Stimulated activated CD4-positive, alpha-beta T cell treated with anti-CD3 and anti-CD28 coated beads, Interleukin-4, amount 100 ng/mL, for 4 hours (primary cell): Measurements from ENCODE around the gene KRTAP2-3.
"Not testable (repeated sequence)": the region's sequence is repeated elsewhere in the genome, so short reads cannot be mapped to it uniquely, and the experiment has no call there.

Experiments used
- DNase-seq, 2 experiments: peaks; one replicate each; pipeline ENCODE4 v3.0.0-alpha.2; 2020

Gene KRTAP2-3, protein sequence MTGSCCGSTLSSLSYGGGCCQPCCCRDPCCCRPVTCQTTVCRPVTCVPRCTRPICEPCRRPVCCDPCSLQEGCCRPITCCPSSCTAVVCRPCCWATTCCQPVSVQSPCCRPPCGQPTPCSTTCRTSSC

GRCh38 chr17:41060052-41060604 lies at the start of gene KRTAP2-3:
KRTAP2-3 (minus strand) TSS chr17:41060114; CDS start chr17:41060050, 64 bp downstream.
- no peak for DNase-seq

- DNase-seq, result not testable (repeated sequence)
These were observed 48.9 kb upstream of the KRTAP2-3 start for GRCh38 chr17:41108728-41109386.

GRCh38 chr17:41107941-41108450 lies 48.1 kb upstream of the KRTAP2-3 start:
- no peak for DNase-seq

GRCh38 chr17:41105347-41105746 lies 45.4 kb upstream of the KRTAP2-3 start, which contains the start of gene KRTAP4-9:
KRTAP4-9 (plus strand) TSS chr17:41105389; CDS start chr17:41105389, 0 bp downstream.
- DNase-seq, result not testable (repeated sequence)

DNA sequence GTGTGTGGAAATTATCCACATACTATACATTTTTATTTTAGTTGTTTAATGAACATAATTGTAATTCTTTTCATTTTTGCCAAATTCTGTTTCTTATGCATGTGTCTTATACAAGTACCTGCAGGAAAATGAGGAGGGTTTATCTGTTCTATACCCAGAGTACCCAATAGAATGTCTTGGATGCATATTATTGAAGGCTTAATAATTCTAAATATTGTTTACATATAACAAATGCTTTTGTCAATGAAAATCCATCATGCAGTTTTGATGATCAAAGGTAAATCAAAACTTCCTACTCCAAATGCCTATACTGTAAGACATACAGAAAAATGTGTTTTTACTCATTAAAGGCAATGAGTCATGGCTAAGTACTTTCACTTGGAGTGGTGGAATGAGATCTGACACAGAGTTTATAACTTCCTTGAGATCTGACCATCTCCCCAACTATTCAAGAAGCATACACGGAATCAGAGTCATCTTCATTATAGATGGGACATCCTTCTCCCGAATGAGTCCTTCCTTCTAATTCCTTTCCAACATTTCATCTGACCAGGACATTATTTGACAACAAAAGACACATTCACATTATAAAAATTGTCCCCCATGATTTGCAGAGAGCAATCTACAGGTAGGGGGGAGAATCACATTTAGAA lies 44.6 kb upstream of the KRTAP2-3 start:
- DNase-seq, result not testable (repeated sequence)

DNA sequence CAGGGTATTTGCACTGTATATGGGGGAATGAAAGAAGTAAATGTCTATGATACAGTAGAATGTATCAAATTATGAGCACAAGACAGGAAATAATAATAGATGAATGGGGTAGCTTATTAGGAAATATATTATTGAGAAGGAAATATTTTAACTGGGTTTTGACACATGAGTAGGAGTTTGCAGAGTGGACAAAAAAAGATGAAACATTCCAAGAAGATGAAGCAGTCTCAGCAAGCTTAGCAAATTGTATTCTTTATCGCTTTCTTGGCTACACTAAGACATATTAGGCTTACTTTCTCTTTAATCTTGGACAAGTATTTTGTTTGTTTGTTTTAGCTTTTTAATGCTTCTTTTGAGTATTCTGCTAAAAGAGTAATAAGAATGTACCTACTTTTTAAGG lies 44.0 kb upstream of the KRTAP2-3 start:
- DNase-seq, result no peak

DNA sequence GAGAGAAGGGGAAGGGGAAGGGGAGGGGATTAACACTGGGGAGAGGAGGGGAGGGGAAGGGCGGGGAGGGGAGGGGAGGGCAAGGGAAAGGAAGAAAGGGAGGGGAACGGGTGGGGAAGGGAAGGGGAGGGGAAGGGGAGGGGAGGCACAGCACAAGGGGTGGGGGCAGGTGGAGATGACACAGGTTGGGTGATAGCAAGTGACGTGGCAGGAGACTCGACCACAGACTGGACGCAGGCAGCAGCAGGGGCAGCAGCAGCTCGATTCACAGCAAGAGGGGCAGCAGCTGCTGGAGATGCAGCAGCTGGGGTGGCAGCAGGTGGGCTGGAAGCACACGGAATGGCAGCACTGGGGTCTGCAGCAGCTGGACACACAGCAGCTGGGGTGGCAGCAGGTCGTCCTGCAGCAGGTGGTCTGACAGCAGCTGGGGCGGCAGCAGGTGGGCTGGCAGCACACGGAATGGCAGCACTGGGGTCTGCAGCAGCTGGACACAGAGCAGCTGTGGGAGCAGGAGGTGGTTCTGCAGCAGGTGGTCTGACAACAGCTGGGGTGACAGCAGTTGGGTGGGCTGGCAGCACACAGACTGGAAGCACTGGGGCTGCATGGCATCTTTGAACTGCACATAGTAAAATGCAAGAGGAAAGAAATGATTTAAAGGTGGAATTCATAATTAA lies 41.8 kb upstream of the KRTAP2-3 start, which contains the start of gene KRTAP4-16:
KRTAP4-16 (minus strand) TSS at position 624 of the 674 bp plus-strand sequence; CDS start at position 624, 0 bp downstream.
- DNase-seq, result no peak

DNA sequence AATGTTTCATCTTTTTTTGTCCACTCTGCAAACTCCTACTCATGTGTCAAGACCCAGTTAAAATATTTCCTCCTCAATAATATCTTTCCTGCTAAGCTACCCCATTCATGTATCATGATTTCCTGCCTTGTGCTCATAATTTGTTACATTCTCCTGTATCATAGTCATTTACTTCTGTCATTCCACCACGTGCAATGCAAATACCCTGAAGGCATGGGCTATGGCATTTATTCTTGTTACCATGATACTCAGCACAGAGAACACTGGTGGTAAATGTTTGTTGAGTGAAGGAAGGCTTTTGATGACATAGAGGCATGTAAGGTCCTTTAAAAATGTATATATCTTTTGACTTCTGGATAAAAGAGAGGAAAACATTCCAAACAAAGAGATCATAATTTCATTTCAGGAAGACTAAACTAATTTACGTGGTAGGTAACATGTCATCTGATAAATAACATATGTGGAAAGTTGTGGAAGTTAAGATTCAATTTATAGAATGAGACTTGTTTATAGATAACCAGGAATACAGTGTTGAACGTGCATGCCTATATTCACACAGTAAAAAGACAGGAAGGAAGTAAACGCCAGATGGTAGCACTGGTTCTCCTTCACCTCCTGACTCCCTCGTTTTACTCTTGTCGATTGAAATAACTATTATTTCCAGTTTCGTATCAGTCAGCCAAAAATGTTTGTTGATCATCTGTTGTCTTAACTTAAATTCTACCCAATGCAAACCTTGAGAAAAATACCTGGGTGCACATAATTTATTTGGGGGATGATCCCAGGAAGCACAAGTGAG lies 40.0 kb upstream of the KRTAP2-3 start:
- not testable (repeated sequence) for DNase-seq

- no peak for DNase-seq
These were observed 38.6 kb upstream of the KRTAP2-3 start for GRCh38 chr17:41098481-41098880.

DNA sequence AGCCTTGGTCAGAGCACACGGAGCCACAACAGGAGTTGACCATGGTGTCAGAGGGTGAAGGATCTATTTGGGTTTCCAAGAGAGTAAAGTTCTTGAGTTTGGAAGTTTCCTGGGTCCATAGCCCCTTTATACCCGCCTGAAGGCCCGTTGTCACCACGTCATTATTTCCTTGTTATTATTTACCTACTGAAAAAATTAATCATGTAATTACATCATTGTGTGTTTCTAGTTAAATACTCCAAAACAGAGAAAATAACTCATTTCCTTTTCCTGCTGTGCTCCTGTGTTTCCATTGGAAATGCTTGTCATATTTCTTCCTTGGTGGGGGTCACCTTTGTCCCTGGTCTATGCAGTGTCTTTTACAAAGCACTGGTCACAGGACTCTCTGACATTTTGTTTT lies 38.1 kb upstream of the KRTAP2-3 start, which contains the start of gene KRTAP4-8:
KRTAP4-8 (minus strand) TSS at position 101 of the 400 bp plus-strand sequence; CDS start at position 43, 58 bp downstream.
- DNase-seq, result no peak

- no peak for DNase-seq
These were observed 36.1 kb upstream of the KRTAP2-3 start for GRCh38 chr17:41096055-41096454.

- not testable (repeated sequence) for DNase-seq
These were observed 28.9 kb upstream of the KRTAP2-3 start for GRCh38 chr17:41088760-41089352.

DNA sequence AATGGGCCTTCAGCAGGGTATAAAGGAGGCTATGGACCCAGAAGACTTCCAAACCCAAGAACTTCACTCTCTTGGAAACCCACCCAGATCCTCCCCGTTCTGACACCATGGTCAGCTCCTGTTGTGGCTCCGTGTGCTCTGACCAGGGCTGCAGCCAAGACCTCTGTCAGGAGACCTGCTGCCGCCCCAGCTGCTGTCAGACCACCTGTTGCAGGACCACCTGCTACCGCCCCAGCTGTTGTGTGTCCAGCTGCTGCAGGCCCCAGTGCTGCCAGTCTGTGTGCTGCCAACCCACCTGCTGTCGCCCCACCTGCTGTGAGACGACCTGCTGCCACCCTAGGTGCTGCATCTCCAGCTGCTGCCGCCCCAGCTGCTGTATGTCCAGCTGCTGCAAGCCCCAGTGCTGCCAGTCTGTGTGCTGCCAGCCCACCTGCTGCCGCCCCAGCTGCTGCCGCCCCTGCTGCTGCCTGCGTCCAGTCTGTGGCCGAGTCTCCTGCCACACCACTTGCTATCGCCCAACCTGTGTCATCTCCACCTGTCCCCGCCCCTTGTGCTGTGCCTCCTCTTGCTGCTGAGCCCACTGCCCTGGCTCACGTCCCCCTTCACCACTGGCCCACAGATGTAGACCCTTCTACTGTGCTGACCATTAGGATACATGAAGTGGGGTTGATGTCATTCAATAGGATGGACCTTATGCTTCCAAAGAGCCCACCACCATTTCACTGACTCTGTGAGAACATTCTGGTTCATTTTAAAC lies 24.4 kb upstream of the KRTAP2-3 start, which contains the start of gene KRTAP4-7:
KRTAP4-7 (plus strand) TSS at position 51 of the 757 bp plus-strand sequence; CDS start at position 108, 57 bp downstream.
- not testable (repeated sequence) for DNase-seq

DNA sequence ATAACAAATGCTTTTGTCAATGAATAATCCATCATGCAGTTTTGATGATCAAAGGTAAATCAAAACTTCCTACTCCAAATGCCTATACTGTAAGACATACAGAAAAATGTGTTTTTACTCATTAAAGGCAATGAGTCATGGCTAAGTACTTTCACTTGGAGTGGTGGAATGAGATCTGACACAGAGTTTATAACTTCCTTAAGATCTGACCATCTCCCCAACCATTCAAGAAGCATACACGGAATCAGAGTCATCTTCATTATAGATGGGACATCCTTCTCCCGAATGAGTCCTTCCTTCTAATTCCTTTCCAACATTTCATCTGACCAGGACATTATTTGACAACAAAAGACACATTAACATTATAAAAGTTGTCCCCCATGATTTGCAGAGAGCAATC lies 23.5 kb upstream of the KRTAP2-3 start:
- DNase-seq, result not testable (repeated sequence)

- DNase-seq, result no peak
These were observed 22.7 kb upstream of the KRTAP2-3 start for GRCh38 chr17:41082626-41083025.

GRCh38 chr17:41076788-41077187 lies 16.9 kb upstream of the KRTAP2-3 start:
- DNase-seq, result no peak

DNA sequence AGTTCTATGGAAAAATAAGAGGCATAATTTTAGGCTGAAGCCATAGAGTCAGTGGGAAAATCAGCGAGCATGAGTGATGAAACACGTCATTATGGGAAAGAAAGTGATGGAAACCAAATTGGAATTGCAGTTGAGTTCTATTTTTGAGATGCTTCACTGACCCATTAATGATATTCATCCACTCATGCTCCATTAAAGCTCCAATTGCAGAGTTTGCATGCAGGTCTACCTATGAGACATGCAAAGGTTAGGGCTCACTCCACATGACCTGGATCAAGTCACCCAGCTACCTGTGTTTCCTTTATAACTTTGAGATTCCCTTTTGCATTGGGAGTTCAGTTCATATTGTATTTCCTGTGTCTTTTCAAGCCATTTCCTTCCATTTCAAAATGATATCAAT lies 13.8 kb upstream of the KRTAP2-3 start:
- no peak for DNase-seq

DNA sequence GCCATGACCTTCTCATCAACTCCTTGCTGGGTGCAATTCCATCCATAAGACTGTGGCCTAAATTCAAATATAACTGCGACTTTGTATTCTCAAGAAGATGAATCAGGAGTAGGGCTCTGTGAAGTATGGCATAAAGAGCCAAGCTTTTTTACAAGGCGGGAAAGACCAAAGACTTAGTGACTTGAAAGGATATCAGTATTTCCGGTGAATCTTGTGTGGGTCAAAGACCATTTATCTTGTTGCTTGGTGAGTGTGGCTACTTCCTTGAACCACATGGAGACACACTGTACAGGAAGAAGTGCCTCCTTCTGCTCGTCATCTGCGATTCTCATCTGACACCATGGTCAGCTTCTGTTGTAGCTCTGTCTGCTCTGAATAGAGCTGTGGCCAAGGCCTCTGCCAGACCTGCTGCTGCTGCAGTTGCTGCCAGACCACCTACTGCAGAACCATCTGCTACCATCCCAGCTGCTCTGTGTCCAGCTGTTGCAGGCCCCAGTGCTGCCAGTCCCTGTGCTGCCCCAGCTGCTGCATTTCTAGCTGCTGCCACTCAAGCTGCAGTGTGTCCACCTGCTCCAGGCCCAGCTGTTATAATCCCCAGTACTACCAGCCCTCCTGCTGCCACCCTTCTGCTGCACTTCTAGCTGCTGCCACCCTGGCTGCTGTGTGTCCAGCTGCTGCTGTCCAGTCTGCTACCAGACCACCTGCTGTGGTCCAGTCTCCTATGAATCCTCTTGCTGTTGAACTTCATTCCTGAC lies 11.9 kb upstream of the KRTAP2-3 start:
- DNase-seq, result no peak

GRCh38 chr17:41069031-41069430 lies 9.1 kb upstream of the KRTAP2-3 start:
- no peak for DNase-seq

GRCh38 chr17:41067281-41067680 lies 7.4 kb upstream of the KRTAP2-3 start:
- no peak for DNase-seq
